Motor neuron (in vitro differentiated cells): ENCODE data around the gene TSLP. TPM values are rescaled to one million over a fixed set of nuclear protein-coding genes. Genes with fewer than 3 reads are reported as not detected.

Experiments
- ATAC-seq, 8 experiments: fragments of 200-7000 bp; cut with Tn5 transposase; replicated peaks in 6 of 8; 2 replicates each; pipeline ENCODE4 v1.8.0; 2021; ENCODE audit warnings: mild to moderate bottlenecking in 8 of 8, moderate library complexity in 8 of 8
- H3K27ac ChIP-seq, 2 donors: fragments of 250-450 bp; sonication (Bioruptor Pico); 2 replicates each; pipeline ENCODE4 v1.9.0; 2021; ENCODE audit warnings: antibody characterized with exemption in 2 of 2, mild to moderate bottlenecking in 2 of 2, moderate library complexity in 1 of 2
- H3K4me1 ChIP-seq, 2 donors: fragments of 250-450 bp; sonication (Bioruptor Pico); replicated peaks in 1 of 2; 2 replicates each; pipeline ENCODE4 v1.6.1; 2021; ENCODE audit warnings: antibody characterized with exemption in 2 of 2, mild to moderate bottlenecking in 2 of 2, moderate library complexity in 1 of 2
- H3K4me3 ChIP-seq, 5 donors: fragments of 250-450 bp; sonication (Bioruptor Pico); 2 replicates each; pipeline ENCODE4 v1.9.0; 2021; ENCODE audit warnings: antibody characterized with exemption in 5 of 5, mild to moderate bottlenecking in 5 of 5, moderate library complexity in 4 of 5
- WGBS, 10 experiments: fragments of 450-650 bp; shearing (Covaris generic); methylation state at CpG; one replicate each; pipeline ENCODE4 v1.0.0; 2022; 5-methylcytosine and 5-hydroxymethylcytosine counted together
- in situ Hi-C, 9 experiments: fragments of 400-800 bp; cut with MboI; loops; one replicate each; pipeline ENCODE4 v1.15.0; 2021; ENCODE audit warnings: low sequenced_read_pairs in 9 of 9, low pct_unique_long_range_greater_than_20kb in 2 of 9; ENCODE audit not compliant: unreplicated experiment in 9 of 9
- total RNA-seq, 8 experiments: library from RNA; unstranded; fragments of 300-600 nt; gene quantifications; 2 replicates each; pipeline versions ENCODE4 v1.2.3 to v1.2.4, GENCODE V29; 2022

Gene TSLP
- total RNA-seq, 8 experiments from 2014 or later, result 0.08 to 1.9 (median 0.43) TPM

- Histone ChIP-seq H3K4me3 (no peak overlapping the region), H3K4me1 (peaks cover 0 to 3% of the 10 kb centered on the region in 2 donors), H3K27ac (no peak overlapping the region)
- WGBS, 10 experiments, result 84 to 100% (median 100%) methylated on average over 2 to 3 of the region's 3 CpGs
- no peak for ATAC-seq
- in situ Hi-C loops, result loop anchor here in 1 of 9 experiments (25.0 kb wide), 1 partner anchor 350 kb away; no protein-coding TSS in a partner anchor
These were observed 40.4 kb downstream of the TSLP start for GRCh38 chr5:111111956-111112355.

DNA sequence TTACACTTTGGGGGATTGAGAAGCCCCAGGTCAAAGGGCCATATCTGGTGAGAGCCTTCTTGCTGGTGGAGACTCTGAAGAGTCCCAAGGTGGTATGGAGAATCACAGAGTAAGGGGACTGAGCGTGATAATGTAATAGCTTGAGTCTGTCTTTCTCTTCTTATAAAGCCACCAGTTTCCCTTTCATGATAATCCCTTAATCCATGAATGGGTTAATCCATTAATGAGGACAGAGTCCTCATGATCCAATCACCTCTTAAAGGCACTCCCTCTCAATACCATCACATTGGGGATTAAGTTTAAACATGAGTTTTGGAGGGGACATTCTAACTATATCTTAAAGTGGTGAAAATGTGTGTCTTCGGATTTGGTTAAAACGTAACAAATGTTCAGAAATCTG, 42.2 kb downstream of the TSLP start:
- WGBS, 10 experiments, result 70 to 100% (median 100%) methylated on average over 1 to 3 of the region's 3 CpGs; no CpG with 5 or more reads in 2 of the 10 experiments
- in situ Hi-C loops, result loop anchor here in 1 of 9 experiments (25.0 kb wide), 1 partner anchor 351 kb away; no protein-coding TSS in a partner anchor
- H3K27ac ChIP-seq, result no peak overlapping the region
- no peak overlapping the region for H3K4me3 ChIP-seq
- H3K4me1 ChIP-seq, result peaks cover 0 to 11% of the 10 kb centered on the region in 2 donors
- no peak for ATAC-seq

DNA sequence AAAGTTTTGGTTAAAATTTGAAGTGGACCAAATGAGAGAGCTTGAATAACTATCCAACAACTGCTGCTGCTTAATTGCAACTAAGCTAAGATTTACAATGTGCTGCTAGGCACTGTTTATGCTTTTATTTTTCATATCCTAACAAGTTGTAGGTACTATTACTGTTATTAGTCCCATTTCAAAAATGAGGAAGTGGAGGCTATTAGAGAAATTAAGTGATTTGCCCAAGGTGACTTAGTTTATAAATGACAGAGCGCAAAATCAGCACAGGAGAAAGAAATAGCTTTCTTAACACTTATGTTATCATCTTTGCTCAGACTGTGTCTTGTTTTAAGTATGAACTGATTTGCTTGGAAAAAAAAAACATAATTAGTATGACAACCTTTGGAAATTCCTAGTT, 43.7 kb downstream of the TSLP start:
- in situ Hi-C loops, result loop anchor here in 1 of 9 experiments (25.0 kb wide), 1 partner anchor 353 kb away; no protein-coding TSS in a partner anchor
- 89 to 100% (median 100%) methylated on average over 1 of the region's 1 CpG; no CpG with 5 or more reads in 3 of the 10 experiments for WGBS, 10 experiments
- Histone ChIP-seq H3K4me3 (no peak overlapping the region), H3K4me1 (peaks cover 0 to 11% of the 10 kb centered on the region in 2 donors), H3K27ac (no peak overlapping the region)
- no peak for ATAC-seq

GRCh38 chr5:111116550-111116949, 45.0 kb downstream of the TSLP start:
- no peak for ATAC-seq
- 71 to 100% (median 86%) methylated on average over 1 of the region's 1 CpG; no CpG with 5 or more reads in 1 of the 10 experiments for WGBS, 10 experiments
- no peak overlapping the region for H3K4me3 ChIP-seq
- H3K4me1 ChIP-seq, result peaks cover 0 to 11% of the 10 kb centered on the region in 2 donors
- in situ Hi-C loops, result loop anchor here in 1 of 9 experiments (25.0 kb wide), 1 partner anchor 354 kb away; no protein-coding TSS in a partner anchor
- no peak overlapping the region for H3K27ac ChIP-seq

DNA sequence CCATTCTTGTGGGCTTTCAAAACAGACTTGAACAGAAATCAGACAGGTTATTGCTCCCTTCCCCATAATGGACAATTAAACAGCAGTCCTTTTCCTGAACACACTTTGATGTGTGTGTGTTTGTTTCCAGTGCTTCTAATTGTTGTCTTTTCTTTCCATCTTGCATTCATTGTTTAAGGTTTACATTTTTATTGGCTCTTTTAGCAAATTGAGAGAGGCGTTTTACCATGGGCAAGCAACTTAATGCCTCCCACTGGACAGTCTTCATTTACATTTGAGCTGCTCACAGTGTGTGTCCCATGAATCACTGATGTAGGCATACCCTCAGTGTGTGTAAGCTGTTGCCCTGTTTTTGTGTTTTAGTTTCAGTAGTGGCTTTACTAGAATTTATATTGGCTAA, 45.6 kb downstream of the TSLP start:
- no peak overlapping the region for H3K27ac ChIP-seq
- ATAC-seq, result peak in 5 of 8 experiments; percentile 34 to 98 (median 61)

GRCh38 chr5:111119221-111119620, 47.7 kb downstream of the TSLP start:
- H3K4me1 ChIP-seq, result peaks cover 0 to 11% of the 10 kb centered on the region in 2 donors
- in situ Hi-C loops, result loop anchor here in 1 of 9 experiments (25.0 kb wide), 1 partner anchor 357 kb away; no protein-coding TSS in a partner anchor
- 0 to 100% (median 96%) methylated on average over 1 to 2 of the region's 2 CpGs; no CpG with 5 or more reads in 1 of the 10 experiments for WGBS, 10 experiments
- H3K27ac ChIP-seq, result no peak overlapping the region
- ATAC-seq, result no peak
- H3K4me3 ChIP-seq, result no peak overlapping the region

More for the DNA sequence above, 45.6 kb downstream of the TSLP start:
- in situ Hi-C loops, result loop anchor here in 1 of 9 experiments (25.0 kb wide), 1 partner anchor 355 kb away; no protein-coding TSS in a partner anchor
- 13 to 40% (median 22%) methylated on average over 1 of the region's 1 CpG; no CpG with 5 or more reads in 3 of the 10 experiments for WGBS, 10 experiments
- peaks cover 0 to 11% of the 10 kb centered on the region in 2 donors for H3K4me1 ChIP-seq
- H3K4me3 ChIP-seq, result no peak overlapping the region

- ATAC-seq, result no peak
- no peak overlapping the region for H3K4me3 ChIP-seq
- in situ Hi-C loops, result loop anchor here in 1 of 9 experiments (25.0 kb wide), 1 partner anchor 358 kb away; no protein-coding TSS in a partner anchor
- peaks cover 0 to 11% of the 10 kb centered on the region in 2 donors for H3K4me1 ChIP-seq
- H3K27ac ChIP-seq, result no peak overlapping the region
- 73 to 100% (median 98%) methylated on average over 1 to 2 of the region's 2 CpGs; no CpG with 5 or more reads in 2 of the 10 experiments for WGBS, 10 experiments
These were observed 48.3 kb downstream of the TSLP start for GRCh38 chr5:111119856-111120255.

GRCh38 chr5:111120911-111121310, 49.4 kb downstream of the TSLP start:
- no peak for ATAC-seq
- Histone ChIP-seq H3K27ac (no peak overlapping the region), H3K4me1 (peaks cover 0 to 11% of the 10 kb centered on the region in 2 donors), H3K4me3 (no peak overlapping the region)
- in situ Hi-C loops, result loop anchor here in 1 of 9 experiments (25.0 kb wide), 1 partner anchor 359 kb away; no protein-coding TSS in a partner anchor
- WGBS, 10 experiments, result 60 to 100% (median 88%) methylated on average over 1 to 2 of the region's 2 CpGs

GRCh38 chr5:111121926-111122325, 50.4 kb downstream of the TSLP start:
- no peak for ATAC-seq
- in situ Hi-C loops, result loop anchor here in 1 of 9 experiments (25.0 kb wide), 1 partner anchor 360 kb away; no protein-coding TSS in a partner anchor

DNA sequence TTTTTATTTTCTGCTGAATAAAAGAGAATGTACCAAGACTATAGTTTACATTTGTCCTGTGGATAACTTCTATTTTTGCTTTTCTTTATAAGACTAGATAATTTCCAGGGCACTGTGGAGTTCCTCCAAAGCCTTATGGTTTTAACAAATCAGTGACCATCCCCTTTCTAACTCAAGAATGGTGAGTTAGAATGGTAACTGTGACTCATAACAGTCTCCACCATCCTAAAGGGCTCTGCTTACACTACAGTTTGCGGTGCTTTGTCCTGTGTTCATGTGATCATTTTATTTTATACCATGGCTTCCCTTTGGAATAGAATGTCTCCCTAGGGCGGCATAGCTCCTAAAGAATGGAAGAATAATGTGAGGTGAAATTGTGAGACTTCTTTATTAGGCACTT, 50.9 kb downstream of the TSLP start:
- WGBS, 10 experiments, result 72 to 100% (median 95%) methylated on average over 1 to 2 of the region's 2 CpGs; no CpG with 5 or more reads in 4 of the 10 experiments
- in situ Hi-C loops, result loop anchor here in 1 of 9 experiments (25.0 kb wide), 1 partner anchor 360 kb away; no protein-coding TSS in a partner anchor
- Histone ChIP-seq H3K4me1 (peaks cover 0 to 5% of the 10 kb centered on the region in 2 donors), H3K27ac (no peak overlapping the region), H3K4me3 (no peak overlapping the region)
- no peak for ATAC-seq

More at GRCh38 chr5:111121926-111122325, 50.4 kb downstream of the TSLP start:
- peaks cover 0 to 8% of the 10 kb centered on the region in 2 donors for H3K4me1 ChIP-seq
- H3K27ac ChIP-seq, result no peak overlapping the region
- H3K4me3 ChIP-seq, result no peak overlapping the region

GRCh38 chr5:111124793-111125192, 53.3 kb downstream of the TSLP start:
- Histone ChIP-seq H3K4me3 (no peak overlapping the region), H3K4me1 (no peaks in the 10 kb centered on the region), H3K27ac (no peak overlapping the region)
- in situ Hi-C loops, result loop anchor here in 2 of 9 experiments (25.0 kb wide), 1 partner anchor 362 kb away; no protein-coding TSS in a partner anchor
- WGBS, 10 experiments, result 57 to 100% (median 89%) methylated on average over 1 of the region's 1 CpG; no CpG with 5 or more reads in 2 of the 10 experiments
- ATAC-seq, result no peak

GRCh38 chr5:111126896-111127295, 55.4 kb downstream of the TSLP start:
- ATAC-seq, result no peak
- 63 to 100% (median 100%) methylated on average over 1 to 3 of the region's 3 CpGs; no CpG with 5 or more reads in 1 of the 10 experiments for whole genome bisulfite sequencing, 10 experiments
- Histone ChIP-seq H3K27ac (no peak overlapping the region), H3K4me1 (no peaks in the 10 kb centered on the region), H3K4me3 (no peak overlapping the region)
- in situ Hi-C loops, result loop anchor here in 1 of 9 experiments (25.0 kb wide), 1 partner anchor 365 kb away; no protein-coding TSS in a partner anchor
